NCI-H1048 (cell line): Measurements from ENCODE around the gene BUB3.

Experiments used
- DNase-seq: peaks from one replicate; lab custom pipeline; 2025; lab: John Stamatoyannopoulos, UW

BUB3 gene

DNA sequence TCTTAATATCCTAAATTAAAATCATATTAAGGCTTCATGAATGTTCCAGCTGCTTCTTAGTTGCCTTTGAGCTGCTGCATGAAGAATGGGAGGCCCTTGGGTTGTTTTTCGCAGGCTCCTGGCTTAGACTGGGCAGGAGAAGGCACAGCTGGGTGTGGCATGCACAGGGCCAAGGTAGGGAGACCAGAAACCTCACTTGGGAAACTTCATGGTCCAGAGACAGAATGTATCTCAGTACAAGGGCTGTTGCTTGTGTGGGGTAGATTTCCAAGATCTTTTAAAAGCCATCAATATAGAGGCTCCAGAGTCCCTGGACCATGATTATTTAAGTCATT is 49.9 kb downstream of the BUB3 start:
- DNase-seq: no peak

DNA sequence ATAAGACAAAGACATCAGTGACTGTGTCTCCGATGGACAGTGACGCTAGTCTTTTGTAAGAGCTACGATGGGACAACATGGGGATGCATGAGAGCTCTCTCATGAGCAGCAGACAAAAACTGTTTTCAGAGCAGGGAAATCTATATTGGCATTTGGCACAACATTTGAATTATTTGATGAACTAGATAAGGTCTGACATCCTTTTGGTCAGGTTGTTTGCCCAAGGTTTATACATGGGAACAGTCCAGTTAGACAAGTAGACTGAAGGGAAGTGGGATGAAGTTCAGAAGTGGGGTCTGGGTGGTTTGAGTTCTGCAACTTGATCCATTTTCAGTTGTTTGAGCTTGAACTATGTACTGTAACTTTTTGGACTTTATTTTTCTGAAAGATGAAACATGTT is 50.8 kb downstream of the BUB3 start:
- no peak for DNase-seq

DNA sequence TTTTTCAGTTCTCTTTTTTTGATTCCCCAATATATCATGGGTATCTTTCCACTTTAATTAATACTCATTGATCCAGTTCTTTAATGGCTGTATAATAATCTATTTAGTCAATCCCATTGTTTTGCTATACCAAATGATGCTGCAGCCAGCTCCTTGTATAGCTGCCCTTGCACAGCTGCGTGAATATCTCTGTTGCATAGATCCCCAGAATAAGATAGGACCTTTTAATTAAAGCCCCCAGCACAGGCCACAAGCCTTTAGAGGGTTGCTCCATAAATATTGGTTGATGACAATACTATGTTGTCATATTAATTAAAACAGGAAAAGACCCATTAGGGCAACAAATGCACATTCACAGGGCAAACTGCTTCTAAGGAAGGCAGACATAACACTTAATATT is 57.9 kb downstream of the BUB3 start:
- DNase-seq: no peak

DNA sequence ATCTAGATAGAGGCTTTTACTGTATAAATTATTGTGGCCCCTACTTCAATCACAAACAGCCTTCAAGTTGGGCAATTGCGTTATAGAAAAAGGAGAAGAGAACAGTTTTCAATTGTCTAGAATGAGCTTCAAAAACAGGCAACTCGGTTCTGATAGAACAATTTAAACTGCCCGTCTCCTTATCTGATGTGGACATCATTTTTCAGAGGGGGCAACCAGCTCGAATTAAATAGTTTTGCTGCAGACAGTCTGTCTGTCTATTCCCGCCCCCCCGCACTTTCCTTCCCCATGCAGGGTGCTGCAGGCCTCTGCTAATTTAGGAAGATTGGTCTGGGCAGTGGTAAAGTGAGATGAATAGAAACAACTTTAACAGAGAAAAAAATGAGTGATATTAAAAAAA is 58.4 kb downstream of the BUB3 start:
- DNase-seq: no peak

DNA sequence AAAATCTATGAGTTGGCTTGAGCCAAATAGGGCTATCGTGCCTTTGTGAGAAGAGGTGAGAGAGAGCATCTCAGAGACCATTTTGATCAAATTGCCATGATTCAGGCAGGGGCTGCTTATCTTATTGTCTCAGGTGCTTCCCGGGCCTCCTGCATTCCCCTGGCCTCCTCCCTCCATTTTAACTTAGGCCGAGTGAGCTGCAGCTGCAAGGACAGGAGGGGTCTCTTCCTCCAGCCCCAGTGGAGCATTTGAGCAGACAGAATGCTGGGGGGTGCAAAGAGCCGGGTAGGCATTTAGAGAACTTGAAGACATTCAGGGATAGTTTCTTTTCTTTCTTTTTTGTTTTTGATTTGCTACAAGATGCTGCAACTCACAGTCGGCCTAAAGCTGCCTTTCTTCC is 59.0 kb downstream of the BUB3 start:
- DNase-seq: no peak
